A673 (cell line): ENCODE measurements around the gene USP10. TPM values are rescaled to one million over a fixed set of nuclear protein-coding genes. Genes with fewer than 3 reads are reported as not detected.

Experiments
- BruUV-seq: library from RNA; stranded (reverse); fragments of 400-500 nt; replicated peaks from 2 replicates; lab custom pipeline; 2021; lab: Mats Ljungman, UMichigan
- CTCF ChIA-PET: fragments of 300-600 bp; sonication (Branson Sonifier 250); formaldehyde crosslinking; loops from one replicate; lab custom pipeline; 2022; ENCODE audit warnings: antibody characterized with exemption; lab: Charles Lee
- POLR2A ChIA-PET: fragments of 300-600 bp; sonication (Branson Sonifier 250); formaldehyde crosslinking; loops from one replicate; lab custom pipeline; 2022; ENCODE audit warnings: antibody characterized with exemption; ENCODE audit not compliant: low non-redundant PET; lab: Charles Lee
- DNase-seq: peaks from one replicate; pipeline ENCODE4 v3.0.0-alpha.2; 2015; ENCODE audit warnings: low spot score
- H3K27ac ChIP-seq: fragments of 200-600 bp; sonication (generic); 2 replicates; pipeline ENCODE4 v1.5.1; 2016; ENCODE audit warnings: mixed run types, low read depth, mild to moderate bottlenecking, mixed read lengths, antibody characterized with exemption, low read length; ENCODE audit not compliant: poor library complexity, severe bottlenecking
- H3K27me3 ChIP-seq: fragments of 200-600 bp; sonication (generic); replicated peaks from 2 replicates; pipeline ENCODE4 v1.6.1; 2017; ENCODE audit warnings: mixed run types, low read depth, mild to moderate bottlenecking, mixed read lengths, antibody characterized with exemption, low read length; ENCODE audit not compliant: insufficient read depth, poor library complexity
- H3K36me3 ChIP-seq: fragments of 200-600 bp; sonication (generic); 2 replicates; pipeline ENCODE4 v1.6.1; 2016; ENCODE audit warnings: mixed run types, mild to moderate bottlenecking, mixed read lengths, antibody characterized with exemption, low read length; ENCODE audit not compliant: insufficient read depth, poor library complexity, severe bottlenecking
- H3K4me1 ChIP-seq: fragments of 200-600 bp; sonication (generic); 2 replicates; pipeline ENCODE4 v1.6.1; 2017; ENCODE audit warnings: mixed run types, mild to moderate bottlenecking, mixed read lengths, antibody characterized with exemption, low read length; ENCODE audit not compliant: insufficient read depth, poor library complexity, severe bottlenecking
- H3K4me3 ChIP-seq: fragments of 200-600 bp; sonication (generic); 2 replicates; pipeline ENCODE4 v1.5.1; 2016; ENCODE audit warnings: low read depth, mixed run types, mild to moderate bottlenecking, mixed read lengths, low read length; ENCODE audit not compliant: poor library complexity, severe bottlenecking
- H3K9me3 ChIP-seq: fragments of 200-600 bp; sonication (generic); 2 replicates; pipeline ENCODE4 v1.6.1; 2016; ENCODE audit warnings: mixed run types, low read depth, mild to moderate bottlenecking, mixed read lengths, antibody characterized with exemption, low read length; ENCODE audit not compliant: poor library complexity, severe bottlenecking
- EZH2 ChIP-seq: fragments of 200-600 bp; sonication (generic); IDR thresholded peaks from 2 replicates; pipeline ENCODE4 v1.6.1; 2017; ENCODE audit warnings: borderline replicate concordance, low read depth, mild to moderate bottlenecking, mixed read lengths, antibody characterized with exemption, low read length; ENCODE audit not compliant: poor library complexity, severe bottlenecking
- intact Hi-C: fragments of 100-400 bp; cut with micrococcal nuclease; formaldehyde crosslinking; loops from one replicate; pipeline ENCODE4 v1.10.0; 2022; ENCODE audit not compliant: unreplicated experiment
- total RNA-seq: library from RNA; stranded (reverse); gene quantifications from 2 replicates; pipeline ENCODE4 v1.2.3, GENCODE V29; 2021
- TF ChIP-seq, protein P1 (sequence below): fragments of 300-800, 200-600 bp; sonication (generic); conservative IDR thresholded peaks from 2 replicates; pipeline ENCODE4 v1.5.1; 2017; ENCODE audit warnings: low read depth, mild to moderate bottlenecking, antibody characterized with exemption, low read length, moderate library complexity, mixed read lengths

Gene USP10
- total RNA-seq, 1 experiment from 2014 or later: 171 TPM

DNA sequence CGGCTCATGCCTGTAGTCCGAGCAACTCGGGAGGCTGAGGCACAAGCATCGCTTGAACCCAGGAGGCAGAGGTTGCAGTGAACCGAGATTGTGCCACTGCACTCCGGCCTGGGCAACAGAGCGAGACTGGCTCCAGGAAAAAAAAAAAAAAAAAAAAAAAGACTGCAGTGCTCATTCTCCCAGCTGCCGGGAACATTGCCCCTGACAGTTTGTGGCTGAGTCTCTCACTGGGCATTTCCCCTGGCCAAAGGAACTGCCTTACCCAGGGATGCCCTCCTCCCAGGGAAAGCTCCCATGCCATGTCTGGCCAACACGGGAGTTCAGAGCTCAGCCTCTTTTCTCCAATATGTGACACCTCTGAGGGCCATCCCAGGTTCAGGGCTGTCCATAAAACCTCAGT, 21.3 kb upstream of the USP10 start:
- Histone ChIP-seq H3K4me3 (no peak overlapping the region), H3K36me3 (no peaks in the 10 kb centered on the region), H3K4me1 (no peaks in the 10 kb centered on the region), H3K27me3 (no peaks in the 10 kb centered on the region), H3K27ac (no peak overlapping the region), H3K9me3 (no peaks in the 10 kb centered on the region)
- no peak for TF ChIP-seq EZH2
- TF ChIP-seq, protein P1, sequence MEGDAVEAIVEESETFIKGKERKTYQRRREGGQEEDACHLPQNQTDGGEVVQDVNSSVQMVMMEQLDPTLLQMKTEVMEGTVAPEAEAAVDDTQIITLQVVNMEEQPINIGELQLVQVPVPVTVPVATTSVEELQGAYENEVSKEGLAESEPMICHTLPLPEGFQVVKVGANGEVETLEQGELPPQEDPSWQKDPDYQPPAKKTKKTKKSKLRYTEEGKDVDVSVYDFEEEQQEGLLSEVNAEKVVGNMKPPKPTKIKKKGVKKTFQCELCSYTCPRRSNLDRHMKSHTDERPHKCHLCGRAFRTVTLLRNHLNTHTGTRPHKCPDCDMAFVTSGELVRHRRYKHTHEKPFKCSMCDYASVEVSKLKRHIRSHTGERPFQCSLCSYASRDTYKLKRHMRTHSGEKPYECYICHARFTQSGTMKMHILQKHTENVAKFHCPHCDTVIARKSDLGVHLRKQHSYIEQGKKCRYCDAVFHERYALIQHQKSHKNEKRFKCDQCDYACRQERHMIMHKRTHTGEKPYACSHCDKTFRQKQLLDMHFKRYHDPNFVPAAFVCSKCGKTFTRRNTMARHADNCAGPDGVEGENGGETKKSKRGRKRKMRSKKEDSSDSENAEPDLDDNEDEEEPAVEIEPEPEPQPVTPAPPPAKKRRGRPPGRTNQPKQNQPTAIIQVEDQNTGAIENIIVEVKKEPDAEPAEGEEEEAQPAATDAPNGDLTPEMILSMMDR: no peak
- DNase-seq: no peak
- intact Hi-C loops: no loop called here
- CTCF ChIA-PET: no interaction called here
- BruUV-seq: no TSS peak
- POLR2A ChIA-PET: no interaction called here

GRCh38 chr16:84680165-84680842, 19.5 kb upstream of the USP10 start:
- Histone ChIP-seq H3K4me1 (no peaks in the 10 kb centered on the region), H3K36me3 (no peaks in the 10 kb centered on the region), H3K4me3 (no peak overlapping the region), H3K27me3 (no peaks in the 10 kb centered on the region), H3K27ac (no peak overlapping the region), H3K9me3 (no peaks in the 10 kb centered on the region)
- CTCF ChIA-PET: interaction anchor here (0.6 kb wide), 1 partner anchor 10 kb away, joined by 6 read pairs; no protein-coding TSS in a partner anchor
- POLR2A ChIA-PET: no interaction called here
- DNase-seq: no peak
- intact Hi-C loops: no loop called here
- TF ChIP-seq EZH2: no peak
- TF ChIP-seq, protein P1: no peak
- no TSS peak for BruUV-seq

- H3K27ac ChIP-seq: no peak overlapping the region
- H3K27me3 ChIP-seq: no peaks in the 10 kb centered on the region
- BruUV-seq: no TSS peak
- intact Hi-C loops: no loop called here
- ChIA-PET CTCF (no interaction called here), POLR2A (no interaction called here)
- TF ChIP-seq, protein P1: no peak
- H3K4me3 ChIP-seq: no peak overlapping the region
- H3K4me1 ChIP-seq: no peaks in the 10 kb centered on the region
- no peaks in the 10 kb centered on the region for H3K9me3 ChIP-seq
- no peaks in the 10 kb centered on the region for H3K36me3 ChIP-seq
- DNase-seq: no peak
These were observed 18.8 kb upstream of the USP10 start for GRCh38 chr16:84680843-84681629.
